ENCODE measurements around the gene STYX.

Gene STYX

DNA sequence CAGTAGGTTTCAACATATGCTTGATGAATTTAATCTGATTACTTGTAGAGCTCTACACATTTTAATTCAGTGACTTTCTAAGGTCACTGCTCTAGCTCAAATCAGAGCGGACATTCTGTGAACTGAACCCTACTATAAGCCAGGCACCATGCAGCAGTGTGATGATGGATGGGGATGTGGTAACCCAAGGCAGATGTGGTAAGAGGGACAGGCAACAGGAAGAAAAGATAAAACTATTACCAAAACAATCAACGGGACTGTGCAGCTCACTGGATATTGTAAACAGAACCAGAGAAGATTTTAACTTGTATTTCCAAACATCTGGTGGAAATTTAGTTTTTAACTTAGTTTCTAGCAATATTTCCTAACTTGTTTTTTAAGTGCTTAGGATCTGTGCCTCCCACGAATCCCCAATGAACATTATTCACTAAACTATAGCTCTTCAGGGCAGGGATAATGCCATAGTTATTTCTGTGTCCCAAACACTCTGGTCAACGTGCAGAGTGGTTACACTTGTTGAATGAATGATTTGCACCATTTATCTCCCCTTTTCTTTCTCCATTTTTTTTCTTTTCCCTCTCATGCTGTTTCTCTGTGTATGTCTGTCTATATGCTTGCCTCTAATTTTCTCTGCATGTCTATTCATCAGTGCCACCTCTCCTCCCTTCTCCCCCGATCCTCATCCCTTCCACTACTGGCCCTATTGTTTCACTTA lies 37.6 kb upstream of the STYX start:
- DNase-seq, result no peak
- TF ChIP-seq, protein P1, sequence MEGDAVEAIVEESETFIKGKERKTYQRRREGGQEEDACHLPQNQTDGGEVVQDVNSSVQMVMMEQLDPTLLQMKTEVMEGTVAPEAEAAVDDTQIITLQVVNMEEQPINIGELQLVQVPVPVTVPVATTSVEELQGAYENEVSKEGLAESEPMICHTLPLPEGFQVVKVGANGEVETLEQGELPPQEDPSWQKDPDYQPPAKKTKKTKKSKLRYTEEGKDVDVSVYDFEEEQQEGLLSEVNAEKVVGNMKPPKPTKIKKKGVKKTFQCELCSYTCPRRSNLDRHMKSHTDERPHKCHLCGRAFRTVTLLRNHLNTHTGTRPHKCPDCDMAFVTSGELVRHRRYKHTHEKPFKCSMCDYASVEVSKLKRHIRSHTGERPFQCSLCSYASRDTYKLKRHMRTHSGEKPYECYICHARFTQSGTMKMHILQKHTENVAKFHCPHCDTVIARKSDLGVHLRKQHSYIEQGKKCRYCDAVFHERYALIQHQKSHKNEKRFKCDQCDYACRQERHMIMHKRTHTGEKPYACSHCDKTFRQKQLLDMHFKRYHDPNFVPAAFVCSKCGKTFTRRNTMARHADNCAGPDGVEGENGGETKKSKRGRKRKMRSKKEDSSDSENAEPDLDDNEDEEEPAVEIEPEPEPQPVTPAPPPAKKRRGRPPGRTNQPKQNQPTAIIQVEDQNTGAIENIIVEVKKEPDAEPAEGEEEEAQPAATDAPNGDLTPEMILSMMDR (IDR thresholded peaks at IDR 0.05; ENCODE audit: low read depth, low read length, missing control alignments), result no peak
- in situ Hi-C loops (cut with HindIII; ENCODE audit: low pct_ligation_motif_present, low sequenced_read_pairs), result no loop called here
- no peak overlapping the region for H3K27ac ChIP-seq
- H3K4me3 ChIP-seq (ENCODE audit: low read depth, low read length), result no peak overlapping the region
- H3K36me3 ChIP-seq (replicated peaks), result no peaks in the 10 kb centered on the region
- H3K27me3 ChIP-seq (replicated peaks), result no peaks in the 10 kb centered on the region

DNA sequence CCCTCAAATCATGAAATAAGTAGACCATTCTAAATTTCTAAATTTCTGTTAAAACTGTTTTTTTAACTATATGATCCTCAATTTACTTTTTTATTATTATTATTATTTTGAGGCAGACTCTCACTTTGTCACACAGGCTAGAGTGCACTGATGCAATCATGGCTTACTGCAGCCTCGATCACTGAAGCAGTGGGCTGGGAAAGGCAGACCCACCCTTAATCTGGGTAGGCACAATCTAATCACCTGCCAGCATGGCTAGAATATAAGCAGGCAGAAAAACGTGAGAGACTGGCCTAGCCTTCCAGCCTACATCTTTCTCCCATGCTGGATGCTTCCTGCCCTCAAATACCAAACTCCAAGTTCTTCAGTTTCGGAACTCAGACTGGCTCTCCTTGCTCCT lies 36.9 kb upstream of the STYX start:
- H3K4me3 ChIP-seq (ENCODE audit: low read depth, low read length), result no peak overlapping the region
- H3K27ac ChIP-seq, result no peak overlapping the region
- TF ChIP-seq, protein P1 (IDR thresholded peaks at IDR 0.05; ENCODE audit: low read depth, low read length, missing control alignments), result no peak

DNA sequence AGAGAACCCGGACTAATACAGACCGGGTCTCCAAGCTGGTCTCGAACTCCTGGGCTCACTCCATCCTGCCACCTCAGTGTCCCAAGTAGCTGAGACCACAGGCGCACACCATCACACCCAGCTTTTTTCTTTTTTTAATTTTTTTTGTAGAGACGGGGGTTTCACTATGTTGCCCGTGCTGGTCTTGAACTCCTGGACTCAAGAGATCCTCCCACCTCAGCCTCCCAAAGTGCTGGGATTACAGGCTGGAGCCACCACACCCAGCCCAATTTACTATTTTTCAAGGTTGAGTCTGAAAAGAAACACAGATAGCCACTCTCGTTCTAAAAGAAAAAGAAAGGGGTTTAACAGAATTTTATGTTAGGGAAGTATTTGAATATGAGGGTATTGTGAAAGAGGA lies 36.4 kb upstream of the STYX start:
- Histone ChIP-seq H3K4me3 (ENCODE audit: low read depth, low read length) (no peak overlapping the region), H3K27me3 (replicated peaks) (no peaks in the 10 kb centered on the region), H3K36me3 (replicated peaks) (no peaks in the 10 kb centered on the region), H3K27ac (no peak overlapping the region)
- DNase-seq, result no peak
- TF ChIP-seq, protein P1 (IDR thresholded peaks at IDR 0.05; ENCODE audit: low read depth, low read length, missing control alignments), result no peak
- in situ Hi-C loops (cut with HindIII; ENCODE audit: low pct_ligation_motif_present, low sequenced_read_pairs), result no loop called here

More for the DNA sequence above, 36.9 kb upstream of the STYX start:
- H3K36me3 ChIP-seq (replicated peaks), result no peaks in the 10 kb centered on the region
- in situ Hi-C loops (cut with HindIII; ENCODE audit: low pct_ligation_motif_present, low sequenced_read_pairs), result no loop called here
- DNase-seq, result no peak
- H3K27me3 ChIP-seq (replicated peaks), result no peaks in the 10 kb centered on the region

DNA sequence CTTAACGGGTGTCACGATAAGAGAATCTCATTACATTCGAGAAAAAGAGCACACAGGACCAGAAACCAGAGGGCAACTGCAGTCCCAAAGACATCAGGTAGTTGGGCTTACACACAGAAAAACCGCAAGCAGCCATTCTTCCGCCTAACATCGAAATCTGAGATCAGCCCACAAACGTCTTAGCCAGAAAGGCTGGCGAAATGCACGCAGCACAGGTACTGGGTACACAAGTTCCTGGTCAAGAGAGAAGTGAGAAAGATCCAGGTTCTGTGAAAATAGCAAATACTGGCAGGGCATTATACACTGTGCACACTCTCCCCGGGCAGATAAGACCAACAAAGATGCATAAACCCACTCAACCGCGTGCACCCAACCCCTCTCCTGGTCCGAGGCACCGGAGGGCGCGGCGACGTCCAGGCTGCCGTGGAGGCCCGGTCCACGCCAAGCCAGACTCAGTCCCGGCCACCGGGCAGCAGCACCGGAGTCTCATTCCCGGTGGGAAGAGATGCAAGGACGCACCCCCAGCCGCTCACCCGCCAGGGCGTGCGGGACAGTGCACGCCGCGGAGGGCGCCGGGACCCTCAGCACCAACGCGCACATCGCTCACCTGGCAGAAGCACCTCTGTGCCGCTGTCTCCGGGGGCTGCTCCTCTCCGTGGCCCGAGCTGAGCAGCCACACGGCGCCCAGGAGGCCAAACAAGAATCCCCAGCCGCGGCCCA lies 35.0 kb upstream of the STYX start:
- Histone ChIP-seq H3K36me3 (replicated peaks) (no peaks in the 10 kb centered on the region), H3K27me3 (replicated peaks) (no peaks in the 10 kb centered on the region), H3K27ac (peak overlapping the region; percentile 94), H3K4me3 (ENCODE audit: low read depth, low read length) (peak overlapping the region; percentile 95)
- DNase-seq, result peak; percentile 16
- TF ChIP-seq, protein P1 (IDR thresholded peaks at IDR 0.05; ENCODE audit: low read depth, low read length, missing control alignments), result no peak
- in situ Hi-C loops (cut with HindIII; ENCODE audit: low pct_ligation_motif_present, low sequenced_read_pairs), result no loop called here

DNA sequence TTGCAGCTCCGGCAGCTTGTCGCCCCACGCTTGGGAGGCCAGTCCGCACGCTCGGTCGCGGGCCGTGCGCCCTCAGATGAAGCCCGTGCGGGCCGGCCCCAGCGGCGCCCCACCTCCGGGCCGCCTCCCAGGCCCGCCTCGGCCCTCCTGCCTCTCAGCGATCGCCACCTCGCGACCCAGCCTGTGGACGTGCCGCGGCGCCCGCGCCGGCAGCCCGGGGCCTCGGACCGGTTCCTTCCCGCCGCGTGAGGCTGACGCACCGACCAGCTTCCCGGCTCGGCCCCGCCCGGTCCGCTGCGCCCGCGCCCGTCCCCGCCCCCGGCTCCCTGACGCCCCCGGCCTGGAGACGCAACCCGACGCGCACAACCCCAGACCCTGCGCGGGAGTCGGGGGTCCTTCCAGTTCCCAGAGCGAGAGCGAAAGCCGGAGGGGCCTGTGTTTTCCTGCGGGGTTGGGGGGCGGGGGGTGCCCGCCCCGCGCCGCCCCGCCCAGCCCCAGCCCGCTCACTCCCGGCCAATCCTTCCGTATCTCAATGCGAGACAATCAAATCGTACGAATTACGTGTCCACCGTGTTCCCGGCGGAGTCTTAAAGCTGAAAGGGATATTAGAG lies 34.4 kb upstream of the STYX start, which contains the start of gene ERO1A:
Gene ERO1A (minus strand): TSS at position 78 of the 611 bp plus-strand sequence. CDS start 77 bp downstream, at position 1.
- TF ChIP-seq, protein P1 (IDR thresholded peaks at IDR 0.05; ENCODE audit: low read depth, low read length, missing control alignments), result no peak
- Histone ChIP-seq H3K36me3 (replicated peaks) (no peaks in the 10 kb centered on the region), H3K27me3 (replicated peaks) (no peaks in the 10 kb centered on the region), H3K27ac (peak within 1 kb of the TSS; percentile 94), H3K4me3 (ENCODE audit: low read depth, low read length) (peak within 1 kb of the TSS; percentile 95)
- DNase-seq, result peak; percentile 69
- in situ Hi-C loops (cut with HindIII; ENCODE audit: low pct_ligation_motif_present, low sequenced_read_pairs), result no loop called here

Data from brain microvascular endothelial cell (primary cell).